GM19468 (cell line): ENCODE measurements around the gene ERLIN1.
A peak's percentile ranks its signal among the peaks of the same experiment; 100 is the strongest.

Source experiments
- ATAC-seq: cut with Tn5 transposase; IDR thresholded peaks from one replicate; pipeline ENCODE4 v1.9.1; 2021; ENCODE audit warnings: mild to moderate bottlenecking, moderate library complexity, moderate number of reproducible peaks; ENCODE audit not compliant: unreplicated experiment; ENCODE audit errors: extremely low read depth

Gene ERLIN1

GRCh38 chr10:100174699-100175677, 10.8 kb downstream of the ERLIN1 start:
- ATAC-seq, result peak; percentile 67

- no peak for ATAC-seq
Measured at GRCh38 chr10:100173035-100173434, 12.8 kb downstream of the ERLIN1 start.

GRCh38 chr10:100172349-100172748, 13.5 kb downstream of the ERLIN1 start:
- no peak for ATAC-seq

- no peak for ATAC-seq
Measured at GRCh38 chr10:100168313-100168643, 17.6 kb downstream of the ERLIN1 start.

GRCh38 chr10:100167553-100168312, 18.1 kb downstream of the ERLIN1 start:
- no peak for ATAC-seq

- no peak for ATAC-seq
Measured at GRCh38 chr10:100163704-100164621, 21.9 kb downstream of the ERLIN1 start.

- no peak for ATAC-seq
Measured at GRCh38 chr10:100162696-100163095, 23.1 kb downstream of the ERLIN1 start.

- peak; percentile 88 for ATAC-seq
Measured at GRCh38 chr10:100158044-100158805, 27.6 kb downstream of the ERLIN1 start.

GRCh38 chr10:100157156-100157555, 28.7 kb downstream of the ERLIN1 start:
- no peak for ATAC-seq

- ATAC-seq, result no peak
Measured at GRCh38 chr10:100155936-100156335, 29.9 kb downstream of the ERLIN1 start.

- ATAC-seq, result no peak
Measured at GRCh38 chr10:100154666-100155065, 31.2 kb downstream of the ERLIN1 start.

- ATAC-seq, result no peak
Measured at GRCh38 chr10:100153239-100153825, 32.5 kb downstream of the ERLIN1 start.

- no peak for ATAC-seq
Measured at GRCh38 chr10:100151723-100152300, 34.0 kb downstream of the ERLIN1 start.

GRCh38 chr10:100148353-100149211, 37.2 kb downstream of the ERLIN1 start:
- peak; percentile 16 for ATAC-seq

GRCh38 chr10:100146875-100147650, 38.8 kb downstream of the ERLIN1 start:
- no peak for ATAC-seq

- ATAC-seq, result no peak
Measured at GRCh38 chr10:100146398-100146797, 39.4 kb downstream of the ERLIN1 start.

GRCh38 chr10:100143756-100144155, 42.1 kb downstream of the ERLIN1 start:
- no peak for ATAC-seq
